HG03025 (cell line): ENCODE data around the gene GNPTG.

ENCODE experiments used
- ATAC-seq: cut with Tn5 transposase; IDR thresholded peaks from one replicate; pipeline ENCODE4 v1.9.1; 2021; ENCODE audit warnings: mild to moderate bottlenecking, moderate library complexity; ENCODE audit not compliant: unreplicated experiment, low FRiP score

Gene GNPTG

DNA sequence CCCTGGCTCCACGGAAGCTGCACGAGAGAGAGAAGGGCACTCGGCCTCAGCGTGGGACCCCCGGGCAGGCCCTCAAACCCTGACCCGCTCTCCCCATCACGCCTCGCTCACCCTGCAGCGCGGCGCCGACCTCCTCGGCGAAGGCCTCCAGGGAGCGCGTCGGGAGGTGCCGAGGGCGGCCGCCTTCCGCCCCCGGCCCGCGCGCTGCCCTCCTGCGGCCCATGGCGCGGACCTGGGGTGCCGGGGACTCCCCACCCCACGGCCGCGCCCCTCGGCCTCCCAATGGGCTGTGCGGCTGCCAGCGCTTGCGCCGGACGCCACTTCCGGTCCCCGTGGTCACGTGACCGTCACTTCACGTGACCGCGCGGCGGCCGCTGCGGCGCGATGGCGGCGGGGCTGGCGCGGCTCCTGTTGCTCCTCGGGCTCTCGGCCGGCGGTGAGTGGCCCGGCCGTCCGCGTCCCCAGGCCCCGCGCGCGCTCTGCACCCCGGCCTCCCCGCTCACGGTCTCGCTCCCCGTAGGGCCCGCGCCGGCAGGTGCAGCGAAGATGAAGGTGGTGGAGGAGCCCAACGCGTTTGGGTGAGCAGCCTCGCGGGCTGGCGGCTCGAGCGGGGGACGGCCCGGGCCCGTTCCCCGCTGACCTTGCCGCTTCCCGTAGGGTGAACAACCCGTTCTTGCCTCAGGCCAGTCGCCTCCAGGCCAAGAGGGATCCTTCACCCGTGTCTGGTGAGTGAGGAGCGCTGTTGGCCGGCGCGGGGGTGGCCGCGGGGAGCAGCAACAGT lies at the start of gene GNPTG, which contains the start of gene TSR3:
TSS of gene GNPTG (plus strand) at position 350 of the 781 bp plus-strand sequence. CDS start at position 385, 35 bp downstream.
TSS of gene TSR3 (minus strand) at position 297 of the 781 bp plus-strand sequence. CDS start at position 223, 74 bp downstream.
- peak; percentile 54 for ATAC-seq

DNA sequence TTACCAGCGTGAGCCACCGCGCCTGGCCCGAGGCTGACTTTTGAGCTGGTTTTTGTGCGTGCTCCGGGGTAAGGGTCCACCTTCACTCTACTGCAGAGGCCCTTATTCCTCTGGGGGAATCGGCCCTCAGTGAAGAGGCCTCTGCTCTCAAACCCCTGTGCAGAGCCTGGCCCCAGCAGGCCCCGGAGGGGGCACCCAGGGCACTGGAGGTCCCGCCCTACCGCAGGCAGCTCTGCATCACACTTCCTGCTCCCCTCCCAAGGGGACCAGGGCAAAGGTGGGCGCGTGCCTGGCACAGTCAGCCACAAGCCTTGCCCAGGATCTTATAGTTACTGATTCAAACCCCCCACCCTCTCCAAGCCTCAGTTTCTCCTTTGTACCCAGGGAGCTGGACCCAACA lies 45.9 kb upstream of the GNPTG start:
- no peak for ATAC-seq

DNA sequence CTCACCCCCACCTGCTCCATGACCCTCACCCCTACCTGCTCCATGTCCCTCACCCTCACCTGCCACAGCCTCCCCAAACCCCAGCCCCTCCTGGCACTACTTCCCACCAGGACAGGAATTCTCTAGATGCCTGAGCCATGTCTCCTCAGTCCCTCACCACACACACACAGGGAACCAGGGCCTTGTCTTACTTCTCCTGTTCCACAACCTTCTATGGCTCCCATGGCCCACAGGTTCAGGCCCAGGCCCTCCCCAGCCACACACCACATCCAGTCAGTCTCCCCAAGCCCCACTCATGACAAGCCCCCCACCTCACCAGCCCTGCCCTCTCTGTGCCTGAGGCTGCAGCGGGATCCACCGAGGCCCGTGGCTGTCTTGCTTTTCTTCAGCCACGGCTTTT lies 45.4 kb upstream of the GNPTG start:
- no peak for ATAC-seq

DNA sequence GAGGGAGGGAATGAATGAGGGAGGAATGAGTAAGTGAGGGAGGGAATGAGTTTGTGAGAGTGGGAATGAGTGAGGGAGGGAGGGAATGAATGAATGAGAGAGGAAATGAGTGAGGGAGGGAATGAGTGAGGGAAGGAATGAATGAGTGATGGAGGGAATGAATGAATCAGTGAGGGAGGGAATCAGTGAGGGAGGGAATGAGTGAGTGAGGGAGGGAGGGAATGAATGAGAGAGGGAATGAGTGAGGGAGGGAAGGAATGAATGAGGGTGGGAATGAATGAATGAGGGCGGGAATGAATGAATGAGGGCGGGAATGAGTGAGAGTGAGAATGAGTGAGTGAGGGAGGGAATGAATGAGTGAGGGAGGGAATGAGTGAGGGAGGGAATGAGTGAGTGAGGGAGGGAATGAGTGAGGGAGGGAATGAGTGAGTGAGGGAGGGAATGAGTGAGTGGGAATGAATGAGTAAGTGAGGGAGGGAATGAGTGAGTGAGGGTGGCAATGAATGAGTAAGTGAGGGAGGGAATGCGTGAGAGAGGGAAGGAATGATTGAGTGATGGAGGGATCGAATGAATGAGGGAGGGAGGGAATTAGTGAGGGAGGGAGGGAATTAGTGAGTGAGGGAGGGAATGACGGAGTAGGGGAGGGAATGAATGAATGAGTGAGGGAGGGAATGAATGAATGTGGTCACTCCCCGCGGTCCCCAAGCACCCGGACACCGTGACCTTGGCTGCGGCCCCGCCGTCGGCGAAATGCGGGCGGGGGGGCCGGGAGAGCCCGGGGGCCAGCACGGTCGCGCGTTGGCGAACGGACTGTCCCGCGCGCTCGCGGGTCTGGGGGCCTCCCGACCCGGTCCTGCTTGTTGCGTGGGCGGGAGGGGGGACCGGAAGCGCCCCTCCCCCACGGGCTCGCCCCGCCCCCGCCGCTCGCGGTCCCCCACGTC lies 43.4 kb upstream of the GNPTG start:
- ATAC-seq = peak; percentile 9

DNA sequence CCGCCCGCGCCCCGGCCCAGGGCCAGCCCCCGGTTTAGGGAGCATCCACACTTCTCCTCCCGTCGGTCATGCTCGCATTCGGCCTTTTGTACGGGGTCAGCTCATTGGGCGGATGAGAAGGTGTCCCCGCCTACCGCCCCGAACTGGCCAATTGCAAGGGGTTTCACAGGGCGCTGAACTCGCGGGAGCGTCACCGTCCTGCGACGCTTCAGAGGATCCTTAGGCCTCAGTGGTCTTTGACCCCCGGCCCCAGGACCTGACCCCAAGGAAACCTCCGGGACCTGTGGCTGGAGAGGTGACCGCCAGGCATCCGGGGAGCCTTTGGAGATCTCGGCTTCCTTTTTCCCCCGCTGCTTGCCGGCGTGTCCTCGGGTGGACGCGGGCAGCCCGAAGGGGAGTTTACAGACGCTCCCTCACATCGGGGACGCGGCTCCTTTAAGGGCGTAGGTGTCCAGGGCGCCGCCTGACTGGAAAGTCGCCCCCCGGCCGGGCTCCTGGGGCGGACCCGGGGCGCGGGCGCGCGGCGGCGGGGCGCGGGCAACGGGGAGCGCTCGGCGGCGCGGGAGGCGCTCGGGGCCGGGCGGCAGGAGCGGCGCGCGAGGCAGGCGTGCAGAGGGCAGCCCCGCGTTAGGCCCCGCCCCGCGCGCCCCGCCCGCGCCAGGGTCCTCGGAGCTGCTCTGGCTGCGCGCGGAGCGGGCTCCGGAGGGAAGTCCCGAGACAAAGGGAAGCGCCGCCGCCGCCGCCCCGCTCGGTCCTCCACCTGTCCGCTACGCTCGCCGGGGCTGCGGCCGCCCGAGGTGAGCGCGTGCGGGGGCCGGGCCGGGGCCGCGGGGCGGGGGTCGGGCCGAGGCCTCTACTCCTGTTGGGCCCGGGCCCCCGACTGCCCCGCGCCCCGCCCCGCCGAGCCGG lies 42.5 kb upstream of the GNPTG start, which contains the start of gene UBE2I:
TSS of gene UBE2I (plus strand) at position 660 of the 909 bp plus-strand sequence. CDS start 4,395 bp downstream, outside the sequence.
- peak; percentile 51 for ATAC-seq

DNA sequence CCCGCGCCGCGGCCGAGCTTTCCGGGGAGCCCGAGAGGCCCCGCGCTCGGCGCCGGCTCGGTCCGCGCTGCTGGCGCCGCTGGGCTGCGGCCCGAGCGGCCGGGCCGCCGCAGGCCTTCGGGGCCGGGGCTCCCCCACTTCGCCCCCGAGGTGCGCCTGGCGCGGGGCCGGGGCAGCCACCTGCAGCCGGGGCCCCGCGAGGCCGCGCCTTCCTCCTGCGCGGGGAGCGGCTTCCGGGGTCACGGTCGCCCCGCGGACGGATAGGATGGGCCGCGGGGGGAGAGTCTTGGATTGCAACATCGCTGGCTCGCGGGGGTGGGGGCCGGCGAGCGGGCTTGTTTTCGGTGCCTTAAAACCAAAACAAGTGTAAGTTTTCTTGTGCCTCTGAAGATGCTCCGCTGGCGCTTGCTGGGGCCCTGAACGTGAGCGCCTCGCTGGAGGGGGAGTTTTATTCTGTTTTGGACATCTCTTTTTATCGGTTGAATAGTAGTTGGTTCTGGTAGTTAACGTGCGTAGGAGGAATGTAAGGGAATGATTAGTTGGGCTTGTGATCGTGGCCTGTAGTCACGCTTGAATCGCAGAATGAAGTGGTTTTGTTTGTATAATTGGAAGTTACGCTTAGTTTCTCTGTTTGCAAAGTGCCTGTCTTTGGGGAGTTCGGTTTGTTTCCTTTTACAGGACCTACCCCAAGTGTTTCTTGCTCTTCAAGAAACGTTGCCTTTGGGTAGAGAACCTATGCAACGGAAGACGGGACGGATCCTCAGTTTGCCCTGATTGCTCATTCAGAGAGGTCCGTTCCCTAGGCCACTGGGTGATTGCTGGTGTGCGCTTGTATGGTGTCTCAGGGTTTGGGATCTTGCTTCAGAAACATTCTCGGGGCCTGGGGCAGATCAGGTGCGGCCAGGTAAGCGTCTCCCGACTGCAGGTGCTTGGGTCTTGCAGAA lies 41.6 kb upstream of the GNPTG start:
- ATAC-seq = peak; percentile 8

DNA sequence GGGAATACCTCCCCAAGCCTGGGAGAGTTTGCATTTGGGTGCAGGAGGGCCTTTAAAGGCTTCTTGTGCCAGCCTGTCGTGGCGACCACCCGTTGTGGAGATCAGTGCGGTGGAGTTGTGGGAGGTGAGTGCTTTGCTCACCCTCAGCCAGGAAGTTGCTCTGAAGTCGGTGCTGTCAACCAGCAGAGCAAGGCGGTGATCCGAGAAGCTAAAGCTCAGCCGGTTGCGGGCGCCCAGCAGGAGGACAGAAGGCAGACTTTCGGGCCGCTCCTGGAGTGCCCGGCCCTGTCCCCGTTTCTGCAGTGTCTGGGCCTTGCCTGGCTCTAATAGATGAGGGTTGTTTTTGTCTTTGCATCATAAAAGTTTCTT lies 40.9 kb upstream of the GNPTG start:
- no peak for ATAC-seq

DNA sequence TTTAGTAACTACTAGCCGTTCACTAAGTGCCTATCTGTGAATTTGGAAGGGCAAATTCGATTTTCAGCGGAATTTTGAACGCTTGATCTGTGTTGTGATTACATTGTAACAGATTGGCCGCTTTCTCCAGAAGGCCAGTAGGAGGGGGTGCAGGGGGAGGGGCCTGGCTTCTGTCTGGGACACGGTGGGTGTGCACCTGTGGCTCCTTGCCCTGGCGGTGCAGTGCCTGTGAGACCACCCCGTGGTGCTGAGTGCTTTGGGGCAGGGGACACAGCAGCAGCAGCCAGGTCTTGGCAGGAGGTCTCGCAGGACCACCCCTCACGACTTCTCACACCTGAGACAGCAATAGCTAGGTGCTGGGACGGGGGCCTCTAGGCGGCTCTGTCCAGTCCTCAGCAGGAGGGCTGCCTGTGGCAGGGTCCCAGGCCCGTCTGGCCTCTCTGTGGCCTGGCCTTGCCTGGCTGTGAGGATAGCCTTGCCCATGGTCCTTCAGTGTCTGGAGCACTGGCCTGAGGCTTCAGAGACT lies 40.5 kb upstream of the GNPTG start:
- no peak for ATAC-seq

DNA sequence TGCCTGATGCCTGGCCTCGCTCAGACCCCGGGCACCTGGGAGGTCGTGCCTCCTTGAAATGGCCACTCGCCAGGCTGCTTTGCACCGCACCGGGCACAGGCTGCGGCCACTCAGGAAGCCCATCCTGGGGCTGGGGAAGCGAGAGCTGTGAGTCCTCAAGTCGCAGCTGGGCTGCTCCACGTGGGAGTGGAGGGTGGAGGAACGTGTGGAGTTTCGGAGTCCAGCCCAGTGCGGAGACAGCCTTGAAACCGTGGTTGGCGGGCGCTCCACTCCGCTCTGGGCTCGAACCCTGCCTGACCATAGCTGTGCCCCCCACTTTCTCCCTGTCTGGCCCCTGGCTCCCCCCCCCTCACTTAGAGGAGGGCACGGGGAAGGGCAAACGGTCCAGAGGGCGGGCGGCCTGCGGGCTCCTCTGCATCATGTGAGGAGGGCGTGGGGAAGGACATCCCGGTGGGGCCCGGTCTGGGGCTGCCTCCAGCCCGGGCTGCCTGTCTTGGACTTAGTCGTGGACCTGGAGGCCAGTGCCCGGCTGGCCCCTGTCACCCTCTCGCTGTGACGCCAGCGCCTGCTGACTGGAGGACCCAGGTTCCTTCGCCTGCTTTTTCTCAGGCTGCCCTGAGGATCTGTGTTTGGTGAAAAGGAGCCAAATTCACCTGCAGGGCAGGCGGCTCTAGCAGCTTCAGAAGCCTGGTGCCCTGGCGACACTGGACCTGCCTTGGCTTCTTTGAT lies 39.8 kb upstream of the GNPTG start:
- ATAC-seq = no peak

DNA sequence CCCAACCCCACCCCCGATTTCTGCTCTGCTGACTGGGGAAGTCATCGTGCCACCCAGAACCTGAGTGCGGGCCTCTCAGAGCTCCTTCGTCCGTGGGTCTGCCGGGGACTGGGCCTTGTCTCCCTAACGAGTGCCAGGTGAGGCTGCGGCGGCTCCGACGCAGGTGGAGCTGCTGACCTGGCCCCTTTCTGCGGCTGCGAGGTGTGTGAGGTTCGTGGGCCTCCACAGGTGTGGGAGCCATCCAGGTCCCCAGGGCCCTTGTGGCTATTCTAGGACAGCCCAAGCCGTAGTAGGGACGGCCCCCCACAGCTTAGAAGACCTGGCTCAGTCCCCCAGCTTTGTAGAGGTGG lies 39.3 kb upstream of the GNPTG start:
- no peak for ATAC-seq

DNA sequence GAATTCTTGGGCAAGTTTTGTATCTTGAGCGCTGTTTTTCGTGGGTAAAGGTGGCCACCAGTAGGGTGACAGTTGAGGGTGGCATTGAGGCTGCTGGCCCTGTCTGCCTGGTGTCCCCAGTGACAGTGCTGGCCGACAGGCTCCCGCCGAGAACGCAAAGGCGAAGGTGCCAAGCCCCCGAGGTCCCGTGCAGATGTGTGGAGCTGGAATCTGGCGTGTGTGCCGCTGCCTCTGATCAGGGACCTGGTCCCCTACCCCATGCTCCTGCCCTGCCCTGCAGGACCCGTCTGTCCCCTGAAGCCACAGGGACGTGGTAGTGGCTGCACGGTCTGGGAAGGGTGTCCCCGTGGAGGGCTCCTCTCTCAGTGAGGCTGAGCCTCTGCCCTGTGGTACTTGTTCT lies 38.8 kb upstream of the GNPTG start:
- no peak for ATAC-seq

DNA sequence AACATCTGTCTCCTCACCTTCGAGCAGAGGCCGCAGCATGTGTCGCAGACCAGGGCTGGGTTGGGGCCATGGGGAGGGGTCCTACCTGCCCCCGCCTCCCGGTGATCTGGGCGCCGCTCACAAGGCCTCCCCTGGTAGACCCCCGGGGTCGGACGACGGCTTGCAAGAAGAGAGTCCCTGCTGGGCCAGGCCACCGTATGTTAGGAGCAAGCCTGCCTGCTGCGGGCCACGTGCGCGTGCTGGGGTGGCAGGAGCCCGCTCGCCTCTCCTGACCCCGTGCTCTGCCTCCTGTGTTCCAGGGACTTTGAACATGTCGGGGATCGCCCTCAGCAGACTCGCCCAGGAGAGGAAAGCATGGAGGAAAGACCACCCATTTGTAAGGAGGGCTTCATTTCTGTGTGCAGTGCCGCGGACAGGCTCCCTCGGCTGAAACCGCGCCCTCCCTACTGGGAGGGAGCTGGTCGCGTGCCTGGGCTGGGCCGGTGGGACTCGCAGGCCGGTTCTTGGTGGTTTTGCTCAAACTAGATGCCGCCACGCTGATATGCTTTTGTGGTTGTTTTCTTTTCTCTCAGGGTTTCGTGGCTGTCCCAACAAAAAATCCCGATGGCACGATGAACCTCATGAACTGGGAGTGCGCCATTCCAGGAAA lies 37.9 kb upstream of the GNPTG start:
- no peak for ATAC-seq

DNA sequence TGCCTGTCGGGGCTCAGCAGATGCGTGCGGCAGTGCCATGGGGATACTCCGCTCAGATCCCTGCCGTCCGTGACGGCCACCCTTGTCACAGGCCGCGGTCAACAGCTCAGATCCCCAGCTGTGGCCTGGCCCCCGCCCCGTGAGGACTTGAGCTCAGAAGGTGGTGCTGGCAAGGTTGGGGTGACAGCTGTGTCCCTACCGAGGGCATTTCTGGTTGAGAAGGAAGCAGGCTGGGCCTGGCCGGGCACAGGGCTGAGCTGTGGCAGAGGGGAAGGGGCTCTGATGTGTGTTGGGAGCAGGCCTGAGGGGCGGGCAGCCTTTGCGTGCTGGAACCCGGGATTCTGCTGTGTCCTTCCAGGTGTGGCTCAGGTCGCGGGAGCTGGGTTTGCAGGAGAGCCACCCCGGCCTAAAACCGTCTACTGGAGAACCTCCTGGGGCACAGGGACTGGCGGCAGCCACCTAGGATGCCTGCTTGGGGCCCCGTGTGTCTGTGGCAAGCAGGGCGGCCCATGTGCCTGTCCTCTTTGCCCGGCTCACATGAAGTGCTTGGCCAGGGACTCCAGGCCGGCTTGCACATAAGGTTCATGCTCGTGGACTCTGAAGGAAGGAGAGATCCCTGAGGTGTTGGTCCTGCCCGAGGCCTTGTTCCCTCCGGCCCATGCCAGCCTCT lies 37.2 kb upstream of the GNPTG start:
- ATAC-seq = no peak

DNA sequence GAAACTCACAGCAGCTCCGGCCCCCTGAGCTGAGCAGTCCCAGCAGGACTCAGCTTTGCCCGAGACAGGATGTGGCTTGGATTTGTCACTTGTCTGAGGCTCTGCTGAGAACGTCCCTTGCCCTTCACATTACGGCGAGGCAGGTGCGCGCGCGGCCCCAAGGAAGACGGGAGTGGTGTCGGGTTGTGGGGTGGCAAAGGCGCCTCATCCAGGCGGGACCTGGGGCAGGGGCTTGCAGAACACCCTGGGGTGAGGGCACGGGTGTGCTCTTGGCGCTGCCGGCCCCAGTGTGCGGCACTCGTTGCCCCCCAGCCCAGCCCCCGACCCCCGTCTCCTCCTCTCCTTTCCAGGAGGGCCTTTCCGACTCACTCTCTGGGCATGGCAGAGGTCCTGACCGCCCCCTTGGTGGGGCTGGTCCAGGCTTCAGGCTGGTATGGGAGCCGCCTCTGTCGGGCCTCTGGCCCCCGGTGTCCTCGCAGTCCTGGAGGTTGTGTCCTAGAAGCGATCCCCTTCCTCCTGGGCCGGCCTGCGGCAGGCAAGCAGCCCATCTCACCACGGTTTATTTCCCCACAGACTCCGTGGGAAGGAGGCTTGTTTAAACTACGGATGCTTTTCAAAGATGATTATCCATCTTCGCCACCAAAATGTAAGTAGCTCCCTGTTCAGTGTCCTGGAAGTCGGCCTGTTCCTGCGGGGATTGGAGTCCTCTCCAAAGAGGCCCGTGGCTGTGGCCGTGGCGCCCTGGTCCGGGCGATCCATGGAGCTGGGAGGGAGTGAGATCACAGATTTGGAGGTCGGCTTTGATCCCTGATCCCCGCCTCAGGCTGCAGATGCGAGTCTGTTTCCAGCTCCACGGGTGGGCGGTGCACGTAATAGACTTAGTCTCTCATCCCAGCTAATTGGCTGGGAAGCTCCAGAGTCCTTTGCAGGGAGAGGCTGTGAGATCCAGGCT lies 36.4 kb upstream of the GNPTG start:
- ATAC-seq = no peak

DNA sequence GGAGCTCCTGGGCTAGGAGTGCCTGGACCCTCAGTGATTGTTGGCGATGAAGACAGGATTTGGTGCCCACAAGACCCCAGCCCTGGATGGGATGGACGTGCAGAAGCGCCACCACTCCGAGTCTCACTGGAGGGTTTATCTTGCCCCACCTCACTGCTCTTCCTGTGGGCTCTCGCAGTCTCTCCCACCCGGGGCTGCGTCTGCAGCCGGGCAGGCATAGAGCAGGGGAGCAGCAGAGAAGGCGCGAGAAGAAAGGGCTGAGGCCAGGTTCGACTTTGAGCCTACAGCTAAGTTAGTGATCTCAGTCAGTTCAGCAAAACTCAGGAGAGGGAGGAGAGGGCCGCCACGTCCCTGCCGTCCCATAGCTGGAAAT lies 35.7 kb upstream of the GNPTG start:
- no peak for ATAC-seq
